ENCODE results near the gene DGAT2.

DGAT2 gene

GRCh38 chr11:75757651-75758050 lies 10.9 kb upstream of the DGAT2 start:
- DNase-seq, result no peak

- DNase-seq, result no peak
Observed at GRCh38 chr11:75759832-75760231, 8.7 kb upstream of the DGAT2 start.

- no peak for DNase-seq
Observed at GRCh38 chr11:75760243-75760642, 8.3 kb upstream of the DGAT2 start.

GRCh38 chr11:75760710-75761493 lies 7.7 kb upstream of the DGAT2 start:
- DNase-seq, result peak; percentile 2

- no peak for DNase-seq
Observed at GRCh38 chr11:75762158-75762557, 6.4 kb upstream of the DGAT2 start.

GRCh38 chr11:75762885-75763284 lies 5.7 kb upstream of the DGAT2 start:
- DNase-seq, result no peak

- DNase-seq, result no peak
Observed at GRCh38 chr11:75763846-75764245, 4.7 kb upstream of the DGAT2 start.

GRCh38 chr11:75765116-75765515 lies 3.5 kb upstream of the DGAT2 start:
- DNase-seq, result no peak

- no peak for DNase-seq
Observed at GRCh38 chr11:75766443-75767227, 1.9 kb upstream of the DGAT2 start.

- no peak for DNase-seq
Observed at GRCh38 chr11:75767228-75767572, 1.4 kb upstream of the DGAT2 start.

GRCh38 chr11:75767793-75768111 lies 826 bp upstream of the DGAT2 start:
- no peak for DNase-seq

GRCh38 chr11:75768909-75769771 lies 562 bp downstream of the DGAT2 start:
- no peak for DNase-seq

GRCh38 chr11:75770102-75770501 lies 1.5 kb downstream of the DGAT2 start:
- DNase-seq, result no peak

- DNase-seq, result no peak
Observed at GRCh38 chr11:75771646-75772410, 3.2 kb downstream of the DGAT2 start.

GRCh38 chr11:75773595-75774353 lies 5.2 kb downstream of the DGAT2 start:
- DNase-seq, result no peak

- DNase-seq, result no peak
Observed at GRCh38 chr11:75775056-75775455, 6.5 kb downstream of the DGAT2 start.

- no peak for DNase-seq
Observed at GRCh38 chr11:75776546-75776945, 8.0 kb downstream of the DGAT2 start.

GRCh38 chr11:75777461-75778110 lies 9.0 kb downstream of the DGAT2 start:
- no peak for DNase-seq

- DNase-seq, result no peak
Observed at GRCh38 chr11:75778962-75779361, 10.4 kb downstream of the DGAT2 start.

GRCh38 chr11:75779960-75780359 lies 11.4 kb downstream of the DGAT2 start:
- no peak for DNase-seq

- DNase-seq, result no peak
Observed at GRCh38 chr11:75780888-75781287, 12.3 kb downstream of the DGAT2 start.

- no peak for DNase-seq
Observed at GRCh38 chr11:75781296-75781695, 12.7 kb downstream of the DGAT2 start.
